HG03066 (cell line): Measurements from ENCODE around the gene CLCN1.
A peak's percentile ranks its signal among the peaks of the same experiment; 100 is the strongest.
"Not testable (repeated sequence)": the region's sequence is repeated elsewhere in the genome, so short reads cannot be mapped to it uniquely, and the experiment has no call there.

ENCODE experiments used
- ATAC-seq: cut with Tn5 transposase; IDR thresholded peaks from one replicate; pipeline ENCODE4 v1.9.1; 2021; ENCODE audit warnings: low read depth; ENCODE audit not compliant: unreplicated experiment

The CLCN1 gene

DNA sequence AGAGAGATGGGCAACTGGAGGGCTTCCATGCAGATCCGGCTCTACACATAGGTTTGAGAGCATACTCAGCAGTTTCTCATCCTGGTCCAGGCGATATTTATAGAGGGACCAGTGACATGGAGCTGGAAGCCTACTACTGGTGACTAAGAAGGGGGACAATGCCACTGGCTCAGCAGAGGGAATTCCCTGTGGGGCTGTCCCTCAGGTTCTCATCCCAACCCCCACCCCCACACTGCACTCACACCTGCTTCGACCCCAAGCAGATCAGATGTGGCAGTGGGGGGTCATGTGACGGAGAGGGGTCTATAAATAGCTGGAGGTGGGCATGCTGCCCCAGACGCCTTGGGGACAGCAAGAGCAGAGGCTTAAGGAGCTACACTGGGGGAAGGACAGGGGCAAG is at the start of gene CLCN1:
Gene CLCN1 (plus strand): TSS at position 336 of the 400 bp plus-strand sequence. CDS start 102 bp downstream, outside the sequence.
- ATAC-seq: no peak

DNA sequence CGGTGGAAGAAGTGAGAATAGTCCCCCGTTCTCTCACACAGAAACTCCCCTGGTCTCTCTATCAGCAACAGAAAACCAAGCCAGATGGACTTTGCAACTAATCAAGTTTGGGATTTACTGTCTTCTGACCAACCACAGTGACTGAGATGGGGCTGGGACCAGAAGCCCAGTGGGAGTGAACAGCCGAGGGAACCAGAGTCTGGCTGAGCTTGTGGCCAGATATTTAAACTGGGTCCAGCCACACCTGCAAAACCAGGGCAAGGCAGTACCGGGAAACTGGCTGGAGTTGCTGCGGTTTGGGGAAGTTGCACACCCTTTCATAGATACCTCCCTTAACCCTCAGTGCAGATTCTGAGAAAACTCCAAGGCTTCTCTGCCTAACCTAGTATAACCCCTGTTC is 46.7 kb upstream of the CLCN1 start:
- ATAC-seq: no peak

DNA sequence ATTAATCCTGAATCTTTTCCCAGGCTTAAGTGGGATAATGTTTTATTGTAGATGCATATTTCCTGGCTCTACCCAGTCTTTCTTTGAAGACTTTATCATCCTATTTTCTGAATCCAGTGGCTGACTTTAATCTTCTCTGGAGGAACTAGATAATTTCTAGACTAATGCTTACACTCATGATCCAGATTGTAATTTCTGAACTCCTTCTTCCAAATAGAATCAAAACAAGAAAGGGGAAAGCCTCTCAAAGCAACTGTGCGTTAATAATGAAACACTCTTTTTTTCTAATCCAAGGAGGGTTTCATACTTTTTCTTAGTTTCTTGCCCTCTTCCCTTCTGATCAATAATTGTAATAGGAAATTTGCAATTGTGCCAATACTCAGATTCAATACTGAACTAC is 44.7 kb upstream of the CLCN1 start:
- ATAC-seq: no peak

DNA sequence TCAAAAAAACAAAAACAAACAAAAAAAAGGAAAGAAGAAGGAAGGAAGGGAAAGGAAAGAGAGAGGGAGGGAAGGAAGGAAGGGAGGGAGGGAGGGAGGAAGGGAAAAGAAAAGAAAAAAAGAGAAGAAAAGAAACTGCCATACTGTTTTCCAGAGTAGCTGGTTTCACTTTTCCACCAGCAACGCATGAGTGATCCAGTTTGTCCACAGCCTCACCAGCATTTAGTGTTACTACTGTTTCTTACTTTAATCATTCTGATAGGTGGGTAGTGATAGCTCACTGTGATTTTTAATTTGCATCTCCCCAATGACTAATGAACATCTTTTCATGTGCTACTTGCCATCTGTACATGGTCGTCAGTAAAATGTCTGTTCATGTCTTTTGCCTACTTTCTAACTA is 43.0 kb upstream of the CLCN1 start:
- ATAC-seq: no peak

DNA sequence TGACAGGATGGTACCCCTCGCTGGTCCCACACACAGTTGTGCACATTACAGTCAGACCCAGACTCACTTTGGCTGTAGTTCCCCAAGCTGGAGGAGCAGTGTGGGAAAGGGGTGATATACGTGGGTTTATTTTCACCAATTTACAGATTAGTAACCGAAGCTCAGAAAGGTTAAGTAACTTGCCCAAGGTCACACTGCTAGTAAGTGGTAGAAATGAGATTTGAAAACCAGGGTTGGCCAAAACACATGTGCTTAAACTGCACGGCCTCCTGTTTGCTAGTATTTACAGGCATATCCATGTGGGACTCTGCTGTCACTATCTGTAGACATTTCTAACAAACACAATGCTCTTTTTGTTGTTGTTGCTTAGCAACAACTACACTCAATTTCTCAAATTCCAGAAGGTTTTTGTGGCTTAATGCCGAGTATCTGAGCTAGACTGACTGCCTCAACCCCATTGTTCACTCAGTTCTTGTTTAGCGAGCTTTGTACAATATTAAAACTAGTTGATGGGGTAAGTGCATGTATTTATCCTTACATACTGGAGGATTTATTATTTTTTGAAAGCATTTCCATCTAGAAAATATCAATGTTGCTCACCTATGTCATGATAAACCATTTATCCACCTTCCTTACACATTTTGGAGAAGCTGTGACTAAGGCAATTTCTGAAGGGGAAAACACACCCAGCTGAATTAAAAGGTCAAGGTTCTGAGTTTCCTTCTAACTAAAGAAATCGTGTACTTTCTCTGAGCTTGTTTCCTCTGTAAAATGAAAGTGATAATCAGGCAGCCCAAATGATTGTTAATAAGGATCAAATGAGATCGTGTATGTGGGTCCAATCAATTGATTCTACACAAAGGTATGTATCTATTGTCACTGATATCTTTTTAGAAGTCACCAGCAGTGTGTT is 36.5 kb upstream of the CLCN1 start:
- ATAC-seq: no peak

DNA sequence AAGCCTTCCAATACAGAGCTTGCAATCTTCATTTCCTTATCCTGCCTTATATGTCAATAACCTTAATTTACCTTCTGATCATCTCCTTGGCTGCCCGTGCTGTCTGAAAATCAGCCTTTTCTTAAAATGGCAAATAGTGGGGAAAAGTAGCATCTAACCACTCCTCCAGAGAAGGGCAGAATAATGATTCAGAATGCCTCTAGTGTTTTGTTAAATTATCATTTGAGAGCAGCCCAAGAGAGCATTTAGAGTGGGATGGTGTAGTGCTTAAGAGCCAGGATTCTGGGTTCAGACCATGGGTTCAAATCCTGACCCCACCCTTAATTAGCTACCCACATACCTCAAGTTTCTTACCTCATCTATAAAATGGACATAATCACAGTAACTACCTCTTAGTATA is 35.8 kb upstream of the CLCN1 start:
- ATAC-seq: no peak

DNA sequence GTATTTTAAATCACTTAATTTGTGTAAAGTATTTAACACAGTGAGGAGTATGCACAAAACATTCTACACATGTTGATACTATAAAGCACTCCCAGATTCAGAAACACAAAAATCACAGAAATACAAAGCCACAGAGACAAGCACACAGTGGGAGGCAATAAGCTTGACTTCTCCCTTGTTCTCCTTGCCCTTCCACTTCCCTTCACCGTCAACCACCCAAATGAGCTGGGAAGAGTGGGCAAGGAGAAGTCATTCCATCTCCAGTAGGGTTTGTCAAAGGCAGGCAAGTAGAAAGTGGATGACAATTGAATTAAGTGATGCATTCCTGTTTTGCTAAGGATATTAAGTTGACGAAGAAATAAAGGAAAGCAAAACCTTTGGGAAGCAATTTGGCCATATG is 35.3 kb upstream of the CLCN1 start:
- no peak for ATAC-seq

DNA sequence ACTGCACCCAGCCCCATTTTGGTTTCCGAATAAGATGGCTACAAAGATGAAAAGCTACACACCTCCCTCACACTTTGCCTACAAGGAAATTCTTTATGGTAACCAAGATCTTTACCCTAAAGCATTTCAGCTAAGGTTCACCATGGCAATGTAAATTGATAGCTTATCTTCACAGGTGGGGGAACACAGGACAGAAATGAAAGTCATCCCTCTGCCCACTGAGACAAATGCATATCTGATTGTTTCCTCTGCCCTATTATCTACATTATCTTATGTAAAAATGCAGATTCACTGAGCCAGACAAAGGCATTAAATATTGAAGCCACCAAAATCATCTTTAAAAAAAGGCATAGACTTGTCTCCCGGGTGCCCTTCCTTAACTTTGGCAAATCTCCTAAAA is 34.4 kb upstream of the CLCN1 start:
- no peak for ATAC-seq

DNA sequence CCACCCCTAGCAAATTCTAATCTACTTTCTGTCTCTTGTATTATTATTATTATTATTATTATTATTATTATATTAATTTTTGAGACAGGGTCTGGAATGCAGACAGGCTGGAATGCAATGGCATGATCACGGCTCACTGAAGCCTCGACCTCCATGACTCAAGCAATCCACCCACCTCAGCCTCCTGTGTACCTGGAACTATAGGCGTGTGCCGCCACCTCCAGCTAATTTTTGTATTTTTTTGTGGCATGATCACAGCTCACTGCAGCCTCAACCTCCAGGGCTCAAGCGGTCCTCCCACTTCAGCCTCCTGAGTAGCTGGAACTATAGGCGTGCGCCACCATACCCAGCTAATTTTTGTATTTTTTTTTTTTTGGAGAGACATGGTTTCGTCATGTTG is 33.8 kb upstream of the CLCN1 start:
- ATAC-seq: no peak

DNA sequence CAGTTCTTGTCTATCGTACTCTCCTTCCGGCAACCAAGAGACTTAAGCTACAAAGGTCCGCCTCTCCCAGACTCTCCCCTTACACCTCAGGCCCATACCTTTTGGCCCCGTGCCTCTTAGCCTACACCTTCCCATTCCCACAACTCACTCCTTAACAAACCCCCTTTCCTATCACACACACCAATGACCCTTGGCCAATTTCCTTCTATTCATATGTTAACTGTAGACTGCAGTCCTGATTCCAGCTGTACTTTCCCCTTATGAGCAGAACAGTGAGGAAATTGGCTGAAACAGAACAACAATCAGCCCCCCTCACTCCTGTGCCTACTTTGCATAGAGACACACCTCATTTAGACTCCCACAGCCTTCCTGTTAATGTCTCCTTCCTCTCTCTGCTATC is 32.5 kb upstream of the CLCN1 start:
- ATAC-seq: no peak

DNA sequence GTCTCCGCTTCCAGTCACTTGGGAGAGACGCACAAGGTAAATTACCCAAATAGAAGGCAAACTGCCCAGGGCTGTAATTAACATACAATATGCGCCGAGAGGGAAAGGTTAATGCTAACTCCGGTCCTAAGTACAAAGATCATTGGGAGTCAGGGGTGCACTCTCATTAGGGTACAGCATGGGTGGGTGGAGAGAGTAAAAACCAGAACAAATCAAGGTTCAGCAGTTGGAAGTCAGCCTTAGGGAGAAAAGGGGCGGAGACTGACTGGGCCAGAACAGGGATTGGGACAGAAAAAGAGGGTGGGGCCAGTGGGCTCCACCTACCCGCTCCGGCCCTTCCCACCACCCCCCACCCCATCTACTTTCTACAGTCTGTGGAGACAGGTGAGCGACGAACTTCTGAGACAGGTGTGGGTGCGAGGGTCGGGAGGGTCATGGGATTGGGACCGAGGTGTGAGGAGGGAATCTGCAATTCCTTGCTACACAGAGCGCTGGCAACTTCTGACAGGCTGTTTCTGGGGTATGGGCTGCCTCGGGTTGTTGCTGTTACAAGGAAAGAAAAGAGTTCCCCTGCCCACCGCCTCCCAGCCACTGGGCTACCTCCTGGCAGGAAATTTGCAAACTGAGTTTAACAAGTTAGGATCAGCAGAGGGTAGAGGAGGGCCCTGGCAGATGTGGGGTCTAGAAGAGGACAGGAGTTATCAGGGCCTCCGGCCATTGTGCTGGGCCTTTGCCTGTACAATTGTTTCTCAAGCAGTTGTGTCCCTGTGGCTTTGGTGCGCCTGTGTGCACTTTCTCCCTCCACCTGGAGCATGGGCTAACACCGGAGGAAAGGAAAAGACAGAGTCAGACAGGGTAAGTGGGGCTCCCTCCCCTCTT is 31.1 kb upstream of the CLCN1 start, which contains the start of gene TMEM139:
Gene TMEM139 (plus strand): TSS at position 368 of the 879 bp plus-strand sequence. CDS start 1,000 bp downstream, outside the sequence.
- ATAC-seq: no peak

DNA sequence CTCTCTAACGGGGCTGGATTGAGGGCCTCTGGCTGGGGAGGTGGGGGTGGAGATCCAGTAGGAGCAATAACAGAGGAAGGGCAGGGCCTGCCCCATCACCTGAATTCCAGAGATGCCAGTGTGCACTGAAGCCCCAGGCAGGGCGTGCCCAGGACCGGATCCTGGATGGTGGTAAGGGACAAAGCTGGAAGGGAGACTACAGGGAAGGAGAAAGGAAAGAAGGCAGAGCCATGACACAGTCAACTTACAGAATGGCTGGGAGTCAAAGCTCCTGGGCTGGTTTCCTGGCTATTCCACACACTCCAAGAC is 30.5 kb upstream of the CLCN1 start:
- ATAC-seq: no peak

DNA sequence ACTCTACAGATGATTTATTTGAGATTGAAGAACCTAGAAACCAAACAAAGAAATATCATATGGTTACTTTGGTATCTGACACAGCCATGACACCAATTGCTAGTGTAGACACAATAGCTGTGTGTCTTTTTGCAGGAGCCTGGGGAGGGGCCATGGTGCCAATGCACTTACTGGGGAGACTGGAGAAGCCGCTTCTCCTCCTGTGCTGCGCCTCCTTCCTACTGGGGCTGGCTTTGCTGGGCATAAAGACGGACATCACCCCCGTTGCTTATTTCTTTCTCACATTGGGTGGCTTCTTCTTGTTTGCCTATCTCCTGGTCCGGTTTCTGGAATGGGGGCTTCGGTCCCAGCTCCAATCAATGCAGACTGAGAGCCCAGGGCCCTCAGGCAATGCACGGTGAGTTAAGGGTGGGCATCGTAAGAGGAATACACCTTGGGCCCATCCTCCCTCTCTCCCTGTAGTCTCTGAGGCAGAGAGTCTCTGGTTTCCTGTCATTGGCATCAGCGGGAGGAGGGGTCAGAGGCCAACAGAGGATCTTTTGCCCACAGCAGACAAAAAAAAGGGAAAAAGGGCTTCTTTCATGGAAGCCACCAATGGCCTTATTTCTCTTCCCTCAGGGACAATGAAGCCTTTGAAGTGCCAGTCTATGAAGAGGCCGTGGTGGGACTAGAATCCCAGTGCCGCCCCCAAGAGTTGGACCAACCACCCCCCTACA is 29.9 kb upstream of the CLCN1 start:
- no peak for ATAC-seq

DNA sequence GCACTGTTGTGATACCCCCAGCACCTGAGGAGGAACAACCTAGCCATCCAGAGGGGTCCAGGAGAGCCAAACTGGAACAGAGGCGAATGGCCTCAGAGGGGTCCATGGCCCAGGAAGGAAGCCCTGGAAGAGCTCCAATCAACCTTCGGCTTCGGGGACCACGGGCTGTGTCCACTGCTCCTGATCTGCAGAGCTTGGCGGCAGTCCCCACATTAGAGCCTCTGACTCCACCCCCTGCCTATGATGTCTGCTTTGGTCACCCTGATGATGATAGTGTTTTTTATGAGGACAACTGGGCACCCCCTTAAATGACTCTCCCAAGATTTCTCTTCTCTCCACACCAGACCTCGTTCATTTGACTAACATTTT is 29.4 kb upstream of the CLCN1 start:
- no peak for ATAC-seq

DNA sequence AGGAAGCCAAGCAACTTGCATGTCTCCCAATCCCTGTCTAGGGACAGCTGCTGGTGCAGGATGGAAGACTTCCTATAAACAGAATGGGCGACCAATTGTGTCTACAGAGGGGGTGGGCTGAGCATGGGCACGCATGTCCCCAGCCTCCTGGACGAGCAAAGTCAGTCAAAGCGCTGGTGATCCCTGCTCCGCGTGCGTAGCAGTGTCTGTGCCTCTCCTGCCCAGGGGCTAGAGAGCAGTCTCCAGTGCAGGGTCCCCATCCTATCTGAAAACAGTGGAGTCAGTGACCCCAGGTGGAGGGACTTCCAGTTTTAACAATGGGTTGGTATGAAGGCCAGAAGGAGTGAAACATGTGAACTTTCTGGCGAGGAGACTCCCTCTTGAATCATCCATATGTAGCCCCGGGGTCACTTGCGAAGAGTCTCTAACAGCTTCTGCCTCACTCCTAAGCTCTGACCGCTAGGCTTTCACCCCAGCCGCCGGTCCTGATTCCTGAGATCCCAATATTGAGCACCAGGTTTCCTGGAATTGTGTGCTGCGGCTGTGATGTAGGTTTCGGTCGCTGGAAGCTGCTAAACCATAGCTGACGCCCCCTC is 28.5 kb upstream of the CLCN1 start:
- ATAC-seq: no peak

DNA sequence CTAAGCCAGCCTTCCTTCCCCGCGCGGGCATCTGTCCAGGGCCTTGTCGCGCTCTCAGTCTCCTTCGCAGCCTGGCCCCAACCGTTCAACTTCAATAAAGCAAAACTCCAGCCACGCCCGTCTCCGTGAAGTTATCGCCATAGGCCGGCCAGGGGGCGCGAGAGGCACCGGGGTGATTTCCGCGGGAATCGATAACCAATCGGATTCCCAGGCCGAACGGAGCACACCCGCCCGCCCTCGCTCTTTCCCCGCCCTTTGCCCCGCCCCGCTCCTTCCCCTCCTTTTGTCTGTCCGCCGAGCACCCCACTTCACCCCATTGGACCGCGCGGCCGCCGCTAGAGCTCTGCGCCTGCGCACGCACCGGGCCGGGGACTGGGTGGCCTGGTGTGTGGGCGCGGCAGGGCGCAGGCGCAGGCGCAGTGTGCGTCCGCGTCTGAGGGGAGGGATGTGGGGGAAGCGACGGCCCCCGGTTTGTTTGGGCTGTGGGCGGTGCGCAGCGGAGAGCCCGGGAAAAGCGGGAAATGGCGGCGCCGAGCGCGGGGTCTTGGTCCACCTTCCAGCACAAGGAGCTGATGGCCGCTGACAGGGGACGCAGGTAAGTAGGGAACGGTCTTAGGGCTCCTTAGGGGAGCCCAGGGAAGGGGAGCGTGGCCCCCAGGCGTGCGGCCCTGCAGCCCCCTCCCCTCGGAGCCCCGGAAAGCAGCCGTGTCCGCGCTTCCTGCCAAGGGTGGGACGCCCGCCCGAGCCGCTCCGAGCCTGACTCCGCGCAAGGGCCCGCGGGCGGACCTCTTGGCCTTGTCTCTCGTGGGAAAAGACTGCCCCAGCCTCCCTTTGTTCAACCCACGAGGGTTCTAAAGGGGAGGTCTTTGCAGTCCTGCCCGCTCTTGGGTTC is 27.7 kb upstream of the CLCN1 start, which contains the start of gene CASP2:
Gene CASP2 (plus strand): TSS at position 417 of the 892 bp plus-strand sequence. CDS start 105 bp downstream, at position 522.
- ATAC-seq: peak; percentile 87

DNA sequence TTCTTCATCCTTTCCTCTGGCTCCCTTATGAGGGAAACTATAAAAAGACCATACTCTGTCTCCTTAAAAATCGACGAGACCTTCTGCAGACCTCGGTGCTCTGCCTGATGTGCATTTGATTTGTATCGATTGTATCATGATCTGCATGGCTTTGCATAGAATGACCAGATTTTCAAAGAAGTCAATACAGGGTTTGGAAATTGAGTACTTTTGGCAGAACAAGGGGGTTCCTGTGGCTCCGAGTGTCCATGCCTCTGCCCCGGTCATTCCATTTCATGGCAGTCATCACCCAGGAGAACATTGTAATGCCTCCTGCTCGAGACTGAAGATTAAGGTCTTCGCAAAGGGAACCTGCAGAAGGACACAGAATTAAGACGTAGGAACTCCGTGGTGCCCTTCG is 27.1 kb upstream of the CLCN1 start:
- ATAC-seq: no peak

DNA sequence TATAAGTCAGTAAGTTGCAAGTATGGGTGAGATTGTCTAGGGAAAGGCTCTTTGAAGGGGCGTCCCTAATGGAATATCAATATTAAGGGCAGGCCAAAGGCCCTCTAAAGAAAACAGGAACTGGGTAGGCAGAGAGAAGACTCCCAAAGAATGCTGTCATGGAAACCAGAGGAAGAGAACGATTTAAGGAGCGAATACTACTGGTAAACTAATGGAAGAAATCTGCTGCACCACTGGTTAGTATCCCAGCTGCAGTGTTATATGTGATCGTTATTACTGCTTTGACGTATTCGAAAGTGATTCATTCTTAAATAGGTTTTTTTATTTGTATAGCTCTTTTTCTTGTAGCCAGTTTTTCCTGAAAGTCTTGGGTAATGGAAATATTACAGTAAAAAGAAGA is 26.5 kb upstream of the CLCN1 start:
- ATAC-seq: no peak

DNA sequence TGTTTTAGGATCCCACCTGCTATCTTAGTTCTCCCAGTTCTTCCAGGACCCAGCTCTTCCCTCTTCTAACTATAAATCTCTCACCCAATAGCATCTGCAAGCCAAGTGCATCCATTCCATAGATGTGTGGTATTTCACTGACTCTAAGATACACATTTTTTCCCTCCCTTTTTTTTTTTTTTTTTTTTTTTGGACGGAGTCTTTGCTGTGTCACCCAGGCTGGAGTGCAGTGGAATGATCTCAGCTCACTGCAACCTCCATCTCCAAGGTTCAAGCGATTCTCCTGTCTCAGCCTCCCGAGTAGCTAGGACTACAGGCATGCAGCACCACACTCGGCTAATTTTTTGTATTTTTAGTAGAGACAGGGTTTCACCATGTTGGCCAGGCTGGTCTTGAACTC is 26.0 kb upstream of the CLCN1 start:
- not testable (repeated sequence) for ATAC-seq

DNA sequence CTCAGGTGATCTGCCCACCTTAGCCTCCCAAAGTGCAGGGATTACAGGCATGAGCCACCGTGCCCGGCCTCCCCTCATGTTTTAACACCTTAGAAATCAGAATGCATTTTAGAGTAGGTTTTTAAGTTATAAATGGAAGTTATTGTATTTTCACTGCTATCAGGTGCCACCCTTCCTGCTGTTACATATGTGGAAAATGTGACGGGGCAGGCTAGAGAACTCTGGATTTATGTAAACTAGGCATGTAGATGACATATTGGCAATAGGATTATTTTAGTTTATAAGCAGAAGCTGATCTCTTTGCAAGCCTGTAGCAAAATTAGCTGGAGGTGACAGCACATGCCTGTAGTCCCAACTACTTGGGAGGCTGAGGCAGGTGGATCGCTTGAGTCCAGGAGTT is 25.6 kb upstream of the CLCN1 start:
- ATAC-seq: no peak
